DND-41 (cell line): ENCODE results near the gene ABCC4.

Experiments
- ATAC-seq: fragments of 200-7000 bp; cut with Tn5 transposase; 3 replicates; pipeline ENCODE4 v1.9.1; 2021; ENCODE audit warnings: low read depth; ENCODE audit not compliant: insufficient read depth
- DNase-seq: peaks from one replicate; pipeline ENCODE4 v3.0.0-alpha.2; 2020
- H2AFZ ChIP-seq: 2 replicates; pipeline ENCODE4 v1.6.0; 2012; ENCODE audit warnings: low read depth, low read length
- H3K27ac ChIP-seq: 2 replicates; pipeline ENCODE4 v1.5.1; 2012; ENCODE audit warnings: low read length, inconsistent platforms
- H3K27me3 ChIP-seq: fragments of 200-600 bp; sonication (generic); 2 replicates; pipeline ENCODE4 v1.6.0; 2012; ENCODE audit warnings: low read length, mild to moderate bottlenecking, inconsistent platforms; ENCODE audit not compliant: insufficient read depth, poor library complexity
- H3K36me3 ChIP-seq: 2 replicates; pipeline ENCODE4 v1.5.1; 2012; ENCODE audit warnings: low read length, inconsistent platforms; ENCODE audit not compliant: insufficient read depth
- H3K4me1 ChIP-seq: 2 replicates; pipeline ENCODE4 v1.5.1; 2012; ENCODE audit warnings: mild to moderate bottlenecking, low read length; ENCODE audit not compliant: insufficient read depth
- H3K4me2 ChIP-seq: 2 replicates; pipeline ENCODE4 v1.6.0; 2012; ENCODE audit warnings: mild to moderate bottlenecking, moderate library complexity, low read length, inconsistent platforms; ENCODE audit not compliant: insufficient read depth
- H3K4me3 ChIP-seq, 2 experiments: fragments of 200-600 bp in 1 of 2; shearing (Covaris generic) in 1 of 2; 2 replicates each; pipeline ENCODE4 v1.5.1; 2012 to 2016; ENCODE audit warnings: inconsistent platforms in 2 of 2, low read length in 2 of 2, mild to moderate bottlenecking in 2 of 2, low read depth in 1 of 2, moderate library complexity in 1 of 2
- H3K79me2 ChIP-seq: 2 replicates; pipeline ENCODE4 v1.6.0; 2012; ENCODE audit warnings: low read length, inconsistent platforms; ENCODE audit not compliant: insufficient read depth
- H3K9ac ChIP-seq: 2 replicates; pipeline ENCODE4 v1.6.0; 2012; ENCODE audit warnings: low read depth, mild to moderate bottlenecking, inconsistent platforms, low read length, moderate library complexity
- H3K9me3 ChIP-seq: 2 replicates; pipeline ENCODE4 v1.5.1; 2012; ENCODE audit warnings: low read length, moderate library complexity, mild to moderate bottlenecking, inconsistent platforms; ENCODE audit not compliant: insufficient read depth, severe bottlenecking
- H4K20me1 ChIP-seq: 2 replicates; pipeline ENCODE4 v1.6.0; 2012; ENCODE audit warnings: low read length; ENCODE audit not compliant: insufficient read depth
- EZH2 ChIP-seq: IDR thresholded peaks from 3 replicates; pipeline ENCODE4 v1.6.1; 2012; ENCODE audit warnings: borderline replicate concordance, low read depth, mild to moderate bottlenecking, moderate library complexity, low read length, inconsistent platforms; ENCODE audit not compliant: severe bottlenecking
- TF ChIP-seq, protein P1 (sequence below): IDR thresholded peaks from 2 replicates; pipeline ENCODE4 v1.5.1; 2012; ENCODE audit warnings: borderline replicate concordance, low read length, moderate library complexity, mild to moderate bottlenecking; ENCODE audit not compliant: poor library complexity, severe bottlenecking; ENCODE audit errors: extremely low read depth

ABCC4 gene

DNA sequence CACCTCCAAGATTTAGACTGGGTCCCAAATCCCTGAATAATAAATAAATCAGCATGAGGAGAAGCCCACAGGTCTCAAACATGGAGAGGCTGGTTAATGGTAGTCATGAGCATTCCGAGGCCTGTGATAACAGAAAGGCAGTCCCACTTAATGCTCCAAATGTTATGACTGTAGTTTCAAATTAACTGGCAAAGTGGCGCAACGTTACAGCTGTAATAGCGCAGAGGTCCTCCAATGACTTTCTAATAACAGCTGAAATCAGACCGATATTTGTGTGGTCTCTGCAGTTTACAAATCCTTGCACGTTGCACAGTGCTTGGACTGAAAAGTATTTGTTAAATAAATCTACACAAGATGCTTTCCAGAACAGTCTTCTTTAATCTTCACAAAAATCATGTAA lies 141.8 kb downstream of the ABCC4 start:
- no peaks in the 10 kb centered on the region for H3K9me3 ChIP-seq
- H3K4me1 ChIP-seq = no peaks in the 10 kb centered on the region
- H3K9ac ChIP-seq = no peak overlapping the region
- no peaks in the 10 kb centered on the region for H3K36me3 ChIP-seq
- no peak overlapping the region for H3K4me2 ChIP-seq
- H3K79me2 ChIP-seq = no peaks in the 10 kb centered on the region
- DNase-seq (no peak), ATAC-seq (no peak)
- TF ChIP-seq, protein P1, sequence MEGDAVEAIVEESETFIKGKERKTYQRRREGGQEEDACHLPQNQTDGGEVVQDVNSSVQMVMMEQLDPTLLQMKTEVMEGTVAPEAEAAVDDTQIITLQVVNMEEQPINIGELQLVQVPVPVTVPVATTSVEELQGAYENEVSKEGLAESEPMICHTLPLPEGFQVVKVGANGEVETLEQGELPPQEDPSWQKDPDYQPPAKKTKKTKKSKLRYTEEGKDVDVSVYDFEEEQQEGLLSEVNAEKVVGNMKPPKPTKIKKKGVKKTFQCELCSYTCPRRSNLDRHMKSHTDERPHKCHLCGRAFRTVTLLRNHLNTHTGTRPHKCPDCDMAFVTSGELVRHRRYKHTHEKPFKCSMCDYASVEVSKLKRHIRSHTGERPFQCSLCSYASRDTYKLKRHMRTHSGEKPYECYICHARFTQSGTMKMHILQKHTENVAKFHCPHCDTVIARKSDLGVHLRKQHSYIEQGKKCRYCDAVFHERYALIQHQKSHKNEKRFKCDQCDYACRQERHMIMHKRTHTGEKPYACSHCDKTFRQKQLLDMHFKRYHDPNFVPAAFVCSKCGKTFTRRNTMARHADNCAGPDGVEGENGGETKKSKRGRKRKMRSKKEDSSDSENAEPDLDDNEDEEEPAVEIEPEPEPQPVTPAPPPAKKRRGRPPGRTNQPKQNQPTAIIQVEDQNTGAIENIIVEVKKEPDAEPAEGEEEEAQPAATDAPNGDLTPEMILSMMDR = no peak
- TF ChIP-seq EZH2 = no peak
- no peaks in the 10 kb centered on the region for H4K20me1 ChIP-seq
- H2AFZ ChIP-seq = no peak overlapping the region
- H3K27ac ChIP-seq = no peak overlapping the region
- H3K4me3 ChIP-seq = no peak overlapping the region
- H3K27me3 ChIP-seq = no peaks in the 10 kb centered on the region

GRCh38 chr13:95156208-95156607 lies 145.0 kb downstream of the ABCC4 start:
- no peak overlapping the region for H3K27ac ChIP-seq
- DNase-seq = no peak
- H3K79me2 ChIP-seq = no peaks in the 10 kb centered on the region
- no peak for ATAC-seq
- no peaks in the 10 kb centered on the region for H3K4me1 ChIP-seq
- no peak overlapping the region for H3K4me3 ChIP-seq
- H3K27me3 ChIP-seq = no peaks in the 10 kb centered on the region
- no peak overlapping the region for H3K9ac ChIP-seq
- no peak overlapping the region for H3K4me2 ChIP-seq
- TF ChIP-seq EZH2 = no peak
- TF ChIP-seq, protein P1 = peak; percentile 37
- H3K9me3 ChIP-seq = no peaks in the 10 kb centered on the region
- H3K36me3 ChIP-seq = no peaks in the 10 kb centered on the region
- no peak overlapping the region for H2AFZ ChIP-seq
- no peaks in the 10 kb centered on the region for H4K20me1 ChIP-seq

DNA sequence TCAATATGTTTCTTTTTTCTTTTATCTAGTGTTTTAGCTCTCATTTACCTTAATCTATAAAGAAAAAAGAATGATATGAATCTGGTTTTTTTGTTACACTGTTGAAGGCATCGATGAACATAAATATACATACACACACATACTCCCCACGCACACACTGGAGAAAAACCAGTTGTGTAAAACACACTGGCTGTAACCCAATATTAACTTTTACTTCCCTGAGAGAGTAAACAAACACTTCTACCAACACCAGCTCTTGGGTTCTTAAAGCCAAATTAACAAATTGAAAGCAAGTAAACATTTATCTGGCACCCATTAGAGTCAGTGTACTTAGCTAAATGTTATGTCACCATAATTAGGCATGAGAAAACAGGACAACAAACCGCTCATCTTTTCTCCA lies 145.7 kb downstream of the ABCC4 start:
- H3K79me2 ChIP-seq = no peaks in the 10 kb centered on the region
- no peak overlapping the region for H3K4me3 ChIP-seq
- H4K20me1 ChIP-seq = no peaks in the 10 kb centered on the region
- H3K4me2 ChIP-seq = no peak overlapping the region
- H3K4me1 ChIP-seq = no peaks in the 10 kb centered on the region
- H3K36me3 ChIP-seq = no peaks in the 10 kb centered on the region
- H2AFZ ChIP-seq = no peak overlapping the region
- no peaks in the 10 kb centered on the region for H3K9me3 ChIP-seq
- no peaks in the 10 kb centered on the region for H3K27me3 ChIP-seq
- ATAC-seq (no peak), DNase-seq (no peak)
- TF ChIP-seq, protein P1 = no peak
- TF ChIP-seq EZH2 = no peak
- no peak overlapping the region for H3K9ac ChIP-seq
- H3K27ac ChIP-seq = no peak overlapping the region

DNA sequence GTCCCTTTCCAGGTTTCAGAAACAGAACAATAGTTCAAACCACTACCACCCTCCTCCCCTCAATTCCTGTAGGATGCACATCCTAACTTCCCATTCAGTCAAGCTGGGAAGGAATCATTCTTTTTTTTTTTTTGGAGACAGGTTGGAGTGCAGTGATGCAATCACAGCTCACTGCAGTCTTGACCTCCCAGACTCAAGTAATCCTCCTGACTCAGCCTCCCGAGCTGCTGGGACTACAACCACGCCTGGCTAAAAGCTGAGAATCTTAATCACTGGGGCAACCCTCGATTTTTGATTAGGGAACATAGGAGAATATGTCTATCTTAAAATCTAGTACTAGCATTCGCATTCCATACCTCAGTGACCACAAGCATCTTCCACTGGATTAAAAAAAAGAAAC lies 146.2 kb downstream of the ABCC4 start:
- TF ChIP-seq, protein P1 = no peak
- TF ChIP-seq EZH2 = no peak
- H3K4me3 ChIP-seq = no peak overlapping the region
- H3K4me2 ChIP-seq = no peak overlapping the region
- no peaks in the 10 kb centered on the region for H3K36me3 ChIP-seq
- no peaks in the 10 kb centered on the region for H3K9me3 ChIP-seq
- H4K20me1 ChIP-seq = no peaks in the 10 kb centered on the region
- H3K27me3 ChIP-seq = no peaks in the 10 kb centered on the region
- H3K27ac ChIP-seq = no peak overlapping the region
- H2AFZ ChIP-seq = no peak overlapping the region
- no peaks in the 10 kb centered on the region for H3K79me2 ChIP-seq
- DNase-seq (no peak), ATAC-seq (no peak)
- no peak overlapping the region for H3K9ac ChIP-seq
- no peaks in the 10 kb centered on the region for H3K4me1 ChIP-seq
